SU-DHL-6 (cell line): ENCODE measurements around the gene TMEM134.

Experiments
- CTCF ChIP-seq: fragments of 200-600 bp; sonication (generic); IDR thresholded peaks from one replicate; pipeline ENCODE4 v1.5.1; 2017; ENCODE audit warnings: antibody characterized with exemption, mild to moderate bottlenecking, low read length, moderate library complexity; ENCODE audit not compliant: insufficient read depth, poor library complexity, severe bottlenecking
- EZH2phosphoT487 ChIP-seq: fragments of 200-600 bp; sonication (generic), shearing (Covaris generic); conservative IDR thresholded peaks from 2 replicates; pipeline ENCODE4 v1.6.1; 2018; ENCODE audit warnings: mild to moderate bottlenecking, antibody characterized with exemption, low read length, moderate library complexity, mixed read lengths

- TF ChIP-seq CTCF = no peak
- no peak for TF ChIP-seq EZH2phosphoT487
These were observed 47.5 kb downstream of the TMEM134 start for GRCh38 chr11:67421430-67422031.
